Activated CD4-positive, alpha-beta T cell treated with anti-CD3 and anti-CD28 coated beads, Interleukin-2, Interleukin-6, amounts not matched to agents 100 ng/mL and 50 ng/mL, durations not matched to agents 16 hours and 8 hours (primary cell): ENCODE results near the gene A4GALT.

Experiments
- DNase-seq: peaks from one replicate; pipeline ENCODE4 v3.0.0-alpha.2; 2020

A4GALT gene

DNA sequence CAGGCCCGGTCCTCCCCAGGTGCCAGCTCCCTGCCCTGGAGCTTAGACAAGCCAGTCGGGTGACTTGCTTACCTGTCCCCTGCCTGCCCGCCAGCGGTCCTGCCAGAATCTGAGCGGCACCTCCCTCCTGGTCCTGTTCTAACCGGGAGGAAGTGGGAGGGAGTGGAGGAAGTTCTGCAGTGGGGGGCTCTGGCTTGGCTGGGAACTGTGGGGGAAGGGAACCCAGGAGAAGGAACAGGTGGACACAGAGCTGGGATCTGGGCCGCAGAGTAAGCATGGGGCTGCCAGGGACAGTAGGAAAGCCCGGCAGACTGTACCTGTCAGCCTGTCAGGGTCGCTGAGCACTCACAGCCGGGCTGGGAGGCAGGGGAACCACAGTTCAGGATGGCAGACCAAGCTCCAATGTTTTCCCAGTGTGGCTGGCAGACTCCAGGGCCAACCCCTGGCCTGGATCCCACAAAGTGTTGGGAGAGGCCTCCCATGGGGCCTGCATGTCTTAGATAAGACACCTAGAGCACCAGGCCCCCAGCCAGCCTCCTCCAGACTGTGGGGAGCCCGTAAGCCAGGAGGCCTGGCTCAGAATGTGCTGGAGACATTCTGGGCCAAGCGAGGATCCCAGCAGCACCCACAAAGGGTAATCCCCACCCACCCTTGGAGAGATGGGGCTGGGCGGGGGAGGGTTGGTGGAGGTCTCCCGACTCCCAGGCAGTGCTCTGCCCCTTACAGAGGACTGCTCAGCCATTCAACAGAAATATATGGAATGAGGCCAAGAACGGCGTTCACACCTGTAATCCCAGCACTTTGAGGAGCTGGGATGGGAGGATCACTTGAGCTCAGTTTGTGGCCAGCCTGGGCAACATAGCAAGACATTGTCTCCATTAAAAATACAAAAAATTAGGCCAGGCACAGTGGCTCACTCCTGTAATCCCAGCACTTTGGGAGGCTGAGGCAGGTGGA lies 73.8 kb downstream of the A4GALT start:
- DNase-seq = no peak

DNA sequence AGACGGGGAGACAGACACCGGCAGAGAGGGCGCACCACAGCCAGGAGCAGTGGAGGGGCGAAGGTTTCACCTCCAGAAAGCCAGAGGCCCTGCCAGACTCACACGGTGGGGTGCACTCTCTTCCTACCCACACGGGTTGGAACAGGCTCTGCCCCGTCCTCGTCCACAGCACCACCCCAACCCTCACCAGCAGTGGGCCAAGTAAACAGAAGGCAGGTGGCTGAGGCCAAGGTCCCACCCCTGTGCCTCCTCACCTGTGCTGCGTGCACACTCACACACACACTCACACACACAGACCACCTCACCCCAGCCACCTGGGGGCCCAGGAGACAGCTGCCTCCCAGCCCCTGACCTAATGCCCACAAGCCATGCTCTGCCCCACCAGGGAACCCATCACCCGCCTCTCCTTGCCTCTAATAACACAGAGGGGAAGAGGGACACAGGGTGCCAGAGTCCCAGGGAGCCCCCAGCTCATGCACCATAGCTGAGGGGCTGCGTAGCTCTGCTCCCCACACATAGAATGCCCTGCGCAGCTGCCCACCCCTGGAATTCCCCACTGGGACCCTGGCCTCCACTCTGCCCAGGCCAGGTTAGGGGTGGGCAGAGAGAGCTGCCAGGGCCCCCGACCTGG lies 74.6 kb downstream of the A4GALT start:
- no peak for DNase-seq

DNA sequence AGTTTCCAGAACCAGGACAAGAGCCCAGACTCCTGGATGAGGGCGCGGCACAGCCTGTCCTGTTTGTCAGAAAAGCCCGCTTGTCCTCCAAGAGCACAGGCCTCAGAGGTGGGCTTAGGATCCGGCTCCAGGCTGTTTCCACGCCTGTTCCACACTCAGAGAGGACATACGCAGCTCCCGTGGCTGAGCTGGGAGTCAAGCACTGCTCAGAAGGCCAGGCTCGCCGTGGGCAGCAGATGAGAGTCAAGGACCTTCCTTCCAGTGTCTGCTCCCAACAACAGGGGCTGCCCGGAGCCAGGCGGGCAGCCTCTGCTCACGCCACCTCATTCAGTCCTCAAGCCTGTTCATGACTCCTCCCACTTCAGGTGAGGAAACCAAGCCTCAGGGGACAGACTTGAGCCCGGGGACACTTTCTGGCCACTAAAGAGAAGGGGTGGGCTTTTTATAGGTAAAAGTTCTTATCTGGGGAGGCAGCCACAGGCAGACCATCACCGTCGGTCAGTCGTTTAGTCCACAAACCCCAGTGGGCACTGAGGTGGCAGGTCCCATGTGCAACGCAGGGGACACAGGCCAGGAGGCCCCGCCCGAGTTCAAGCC lies 75.2 kb downstream of the A4GALT start:
- DNase-seq = no peak

DNA sequence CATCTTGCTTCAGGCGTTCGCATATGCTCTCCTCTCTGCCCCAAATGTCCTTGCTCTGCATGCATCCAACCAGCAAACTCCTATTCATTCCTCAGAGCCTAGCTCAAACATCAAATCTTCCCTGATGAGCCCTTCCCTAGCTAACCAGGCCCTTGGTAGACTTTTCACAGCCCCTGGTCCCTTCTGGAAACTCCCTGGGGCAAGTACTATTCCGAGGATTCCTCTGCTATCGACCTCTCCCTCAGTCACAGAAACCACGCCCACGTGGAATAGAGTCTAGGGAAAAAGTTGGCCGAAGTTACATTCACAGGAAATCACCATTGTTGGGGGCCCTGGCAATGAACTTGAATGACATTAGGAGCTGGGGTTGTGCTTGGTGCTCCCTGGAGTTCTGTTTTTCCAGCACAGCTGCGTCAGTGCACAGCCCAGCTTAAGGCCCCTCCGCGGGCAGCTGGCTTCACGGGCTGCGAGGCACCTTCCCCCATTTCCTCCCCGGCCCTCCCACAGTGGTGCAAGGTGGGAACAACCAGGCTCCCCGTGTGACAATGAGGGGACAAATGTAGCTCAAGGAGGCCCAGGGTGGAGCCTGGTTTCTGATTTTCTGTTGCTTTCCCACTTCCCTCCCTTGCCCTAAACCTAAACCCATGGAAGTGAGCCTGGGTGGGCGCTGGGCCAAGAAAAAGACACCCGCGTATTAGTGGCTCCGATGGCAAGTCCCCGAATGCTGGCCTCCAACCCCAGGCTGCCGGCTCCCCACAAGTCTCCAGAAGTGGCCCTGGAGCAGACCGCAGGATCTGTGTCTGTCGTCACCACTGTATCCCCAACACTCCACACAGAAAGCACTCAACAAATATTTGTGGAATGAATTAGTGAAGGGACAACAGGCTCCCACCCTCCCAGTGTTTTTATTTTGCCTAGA lies 76.0 kb downstream of the A4GALT start:
- DNase-seq = no peak

DNA sequence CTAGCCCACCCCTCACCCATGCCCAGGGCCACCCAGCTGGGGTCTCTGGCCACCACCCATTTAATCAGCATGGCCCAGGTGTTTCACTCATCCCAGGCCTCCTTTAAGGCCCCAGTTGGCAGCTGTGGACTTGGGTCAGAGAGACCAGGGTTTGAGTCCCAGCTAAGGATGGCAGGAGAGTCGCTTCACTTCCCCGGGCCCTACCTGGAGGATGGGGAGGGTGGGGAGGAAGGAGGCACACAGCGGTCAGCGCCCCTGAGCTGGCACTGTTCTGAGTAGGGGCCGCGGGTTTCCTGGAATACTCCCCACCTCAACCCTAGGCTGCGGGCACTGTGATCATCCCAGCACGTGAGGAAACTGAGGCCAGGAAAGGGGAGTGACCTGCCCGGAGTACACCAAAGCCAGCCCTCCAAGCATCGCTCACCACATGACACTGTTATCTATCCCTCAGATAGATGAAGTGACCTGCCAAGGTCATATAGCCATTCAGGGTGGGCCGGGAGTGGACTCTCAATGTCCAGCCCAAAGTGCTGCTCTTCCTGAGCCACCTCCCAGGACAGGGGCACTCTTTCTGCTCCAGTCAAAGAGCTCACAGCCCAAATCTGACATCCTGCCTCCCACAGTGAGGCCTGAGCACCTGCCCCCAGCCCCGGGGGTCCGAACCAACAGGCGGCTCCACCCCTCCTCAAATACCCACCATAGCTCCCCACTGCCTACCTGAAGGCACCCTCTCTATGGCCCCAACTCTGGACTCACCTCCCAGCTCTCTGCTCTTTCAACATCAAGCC lies 76.8 kb downstream of the A4GALT start:
- no peak for DNase-seq

DNA sequence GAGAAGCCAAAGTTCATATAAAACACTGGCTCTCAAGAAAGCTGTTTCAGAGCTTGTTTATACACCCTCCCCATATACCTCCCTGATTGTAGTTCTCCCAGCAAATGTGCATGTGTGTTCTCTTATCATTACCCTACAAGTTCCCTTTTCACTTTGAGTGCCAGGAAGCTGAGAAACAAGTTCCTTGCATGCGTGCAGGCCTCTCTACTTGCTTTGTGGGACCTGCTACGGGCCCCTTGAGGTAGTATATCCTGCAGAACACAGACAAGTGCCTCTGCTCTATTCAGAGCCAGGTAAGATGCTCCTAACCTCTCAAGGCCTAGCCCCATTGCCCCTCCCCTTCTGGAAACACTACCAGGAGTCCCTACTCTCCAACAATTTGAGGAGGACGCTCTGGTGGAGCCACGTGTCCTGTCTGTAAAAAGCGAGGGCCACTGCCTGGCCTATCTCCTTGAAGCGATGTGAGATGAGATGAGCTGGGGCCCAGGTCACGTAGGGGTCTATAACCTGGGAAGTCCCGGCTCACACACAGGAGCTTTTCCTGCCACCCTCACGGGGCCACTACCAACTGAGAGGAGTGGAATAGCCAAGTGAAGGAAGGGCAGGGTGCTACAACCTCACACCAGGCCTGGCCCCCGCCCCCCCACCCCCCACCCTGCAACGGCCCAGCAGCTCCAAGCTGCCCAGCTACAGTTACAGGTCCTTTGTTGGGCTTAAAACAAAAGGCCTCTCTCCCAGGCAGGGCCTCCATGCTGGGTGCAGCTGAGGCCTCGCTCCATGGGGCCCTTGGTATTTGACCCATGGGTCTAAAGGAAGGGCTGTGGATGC lies 77.7 kb downstream of the A4GALT start:
- no peak for DNase-seq
